Uterus (tissue), 2 donors: Measurements from ENCODE around the gene OR51A4.

Experiments used
- POLR2A ChIP-seq, 2 donors: fragments of 450-650 bp; IDR thresholded peaks; one replicate each; pipeline ENCODE4 v1.6.1; 2016; ENCODE audit warnings: antibody characterized with exemption in 2 of 2, mild to moderate bottlenecking in 1 of 2, moderate library complexity in 1 of 2
- TF ChIP-seq, protein P1 (sequence below), 4 experiments: fragments of 200-600 bp in 2 of 4; fragments of 450-650 bp in 2 of 4; sonication (generic) in 2 of 4; IDR thresholded peaks; one replicate each; pipeline ENCODE4 v1.5.1; 2016 to 2019; ENCODE audit warnings: antibody characterized with exemption in 4 of 4, mild to moderate bottlenecking in 2 of 4, moderate library complexity in 1 of 4

DNA sequence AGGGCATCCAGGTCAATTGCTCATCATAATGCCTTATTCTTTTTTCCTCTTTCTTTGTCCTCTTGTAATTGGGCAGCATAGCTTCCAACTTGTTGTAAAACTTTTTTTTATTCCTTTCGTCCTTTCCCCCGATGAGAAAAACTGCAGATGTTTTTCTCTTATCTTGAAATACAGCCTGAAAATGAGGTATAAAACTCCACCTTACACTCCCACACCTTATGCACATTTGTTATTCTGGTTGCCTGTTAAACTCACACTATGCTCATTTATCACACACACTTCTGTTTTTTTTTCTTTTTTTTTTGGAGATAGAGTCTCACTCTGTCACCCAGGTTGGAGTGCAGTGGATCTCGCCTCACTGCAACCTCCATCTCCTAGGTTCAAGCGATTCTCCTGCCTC is 10.0 kb upstream of the OR51A4 start:
- TF ChIP-seq, protein P1, sequence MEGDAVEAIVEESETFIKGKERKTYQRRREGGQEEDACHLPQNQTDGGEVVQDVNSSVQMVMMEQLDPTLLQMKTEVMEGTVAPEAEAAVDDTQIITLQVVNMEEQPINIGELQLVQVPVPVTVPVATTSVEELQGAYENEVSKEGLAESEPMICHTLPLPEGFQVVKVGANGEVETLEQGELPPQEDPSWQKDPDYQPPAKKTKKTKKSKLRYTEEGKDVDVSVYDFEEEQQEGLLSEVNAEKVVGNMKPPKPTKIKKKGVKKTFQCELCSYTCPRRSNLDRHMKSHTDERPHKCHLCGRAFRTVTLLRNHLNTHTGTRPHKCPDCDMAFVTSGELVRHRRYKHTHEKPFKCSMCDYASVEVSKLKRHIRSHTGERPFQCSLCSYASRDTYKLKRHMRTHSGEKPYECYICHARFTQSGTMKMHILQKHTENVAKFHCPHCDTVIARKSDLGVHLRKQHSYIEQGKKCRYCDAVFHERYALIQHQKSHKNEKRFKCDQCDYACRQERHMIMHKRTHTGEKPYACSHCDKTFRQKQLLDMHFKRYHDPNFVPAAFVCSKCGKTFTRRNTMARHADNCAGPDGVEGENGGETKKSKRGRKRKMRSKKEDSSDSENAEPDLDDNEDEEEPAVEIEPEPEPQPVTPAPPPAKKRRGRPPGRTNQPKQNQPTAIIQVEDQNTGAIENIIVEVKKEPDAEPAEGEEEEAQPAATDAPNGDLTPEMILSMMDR (IDR thresholded peaks at IDR 0.05) = no peak
- no peak for TF ChIP-seq POLR2A (IDR thresholded peaks at IDR 0.05)
